NCI-H2107 treated with DMSO at 0.1 percent for 48 hours (cell line): ENCODE results near the gene CEP350.
"Not testable (repeated sequence)": the region's sequence is repeated elsewhere in the genome, so short reads cannot be mapped to it uniquely, and the experiment has no call there.

Experiments
- DNase-seq: peaks from one replicate; lab custom pipeline; 2025; ENCODE audit not compliant: unreplicated experiment; lab: John Stamatoyannopoulos, UW

The CEP350 gene

DNA sequence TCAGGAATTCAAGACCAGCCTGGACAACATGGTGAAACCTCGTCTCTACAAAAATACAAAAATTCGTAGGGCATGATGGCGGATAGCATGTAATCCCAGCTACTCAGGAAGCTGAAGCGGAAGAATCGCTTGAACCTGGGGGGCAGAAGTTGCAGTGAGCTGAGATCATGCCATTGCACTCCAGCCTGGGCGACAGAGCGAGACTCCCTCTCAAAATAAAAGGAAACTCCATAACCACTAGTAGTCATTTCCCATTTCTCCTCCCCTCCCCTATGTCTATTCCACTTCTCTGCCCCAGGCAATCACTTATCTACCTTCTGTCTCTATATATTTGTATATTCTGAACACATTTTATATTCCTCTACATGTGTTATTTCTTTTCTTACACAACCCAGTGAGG, 4.0 kb upstream of the CEP350 start:
- no peak for DNase-seq

DNA sequence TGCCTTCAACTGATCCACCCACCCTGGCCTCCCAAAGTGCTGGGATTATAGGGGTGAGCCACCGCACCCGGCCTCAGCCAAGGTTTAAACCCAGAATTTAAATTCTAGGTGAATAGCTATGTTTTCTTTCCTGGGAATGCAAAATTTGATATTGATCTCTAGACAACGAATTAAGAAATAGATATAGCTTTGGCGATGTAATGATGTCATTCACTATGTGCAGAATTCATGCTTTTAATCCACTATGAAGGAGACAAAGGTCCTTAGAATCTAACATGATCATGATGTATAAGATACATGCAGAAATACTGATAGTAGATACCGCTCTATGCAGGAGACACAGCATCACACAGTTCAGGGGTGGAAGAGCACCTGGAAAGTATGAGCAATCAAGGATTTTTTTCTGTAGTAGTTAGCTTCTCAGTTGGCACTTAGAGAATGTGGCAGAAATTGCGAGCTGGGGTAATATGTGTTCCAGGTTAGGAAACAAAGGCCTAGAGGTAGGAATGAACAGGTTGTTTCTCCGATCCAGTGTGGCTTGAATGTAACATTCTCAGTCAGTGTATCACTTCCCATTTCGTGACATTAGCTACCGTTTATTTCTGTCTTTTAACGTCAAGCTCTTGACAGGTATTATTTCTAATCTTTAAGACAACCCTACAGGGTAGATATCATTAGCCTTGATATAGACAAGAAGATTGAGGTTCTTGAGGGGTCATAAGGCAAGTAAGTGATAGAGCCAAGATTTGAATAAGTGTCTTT, 3.0 kb upstream of the CEP350 start:
- no peak for DNase-seq

DNA sequence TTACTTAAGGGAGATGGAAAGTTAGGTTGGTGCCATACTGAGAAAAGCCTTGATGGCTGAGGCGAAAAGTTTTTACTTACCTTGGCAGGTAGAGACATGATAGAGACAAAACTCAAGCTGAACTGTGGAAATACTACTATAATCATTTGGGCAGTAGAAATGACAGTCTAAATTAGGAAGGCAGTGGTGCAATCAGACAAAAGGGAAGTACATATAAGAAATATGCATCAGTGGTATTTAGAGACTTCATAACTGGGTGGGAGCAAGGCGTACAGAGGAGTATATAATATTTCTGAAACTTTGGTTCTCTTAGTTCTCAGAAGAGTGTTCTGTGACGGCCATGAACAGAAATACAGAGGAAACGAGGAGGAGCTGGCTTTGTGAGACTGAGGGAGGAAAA, 2.4 kb upstream of the CEP350 start:
- DNase-seq, result no peak

DNA sequence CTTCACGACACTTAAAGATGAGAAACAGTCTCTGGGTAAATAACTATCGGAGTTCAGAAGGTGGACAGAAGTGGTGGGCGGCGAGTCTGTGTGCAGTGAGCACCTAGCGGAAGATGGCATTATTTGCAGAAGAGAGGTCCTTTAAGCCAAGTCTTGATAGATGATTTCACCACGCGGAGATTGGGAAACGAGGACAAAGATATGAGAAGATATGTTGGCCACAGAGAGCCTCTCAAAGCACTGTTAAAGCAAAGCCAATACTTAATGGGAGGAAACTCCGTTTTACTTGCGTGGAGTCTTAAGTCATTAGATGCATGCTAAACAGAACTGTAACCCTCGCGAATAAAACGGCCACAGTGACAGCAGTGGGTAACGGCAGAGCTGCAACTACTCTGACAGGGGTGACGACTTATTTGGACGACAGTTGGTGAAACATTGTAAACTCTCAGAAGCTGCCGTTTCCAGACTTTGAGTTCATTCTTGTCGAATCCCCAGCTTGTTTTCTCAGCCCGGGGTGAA, 577 bp upstream of the CEP350 start:
- peak; percentile 83 for DNase-seq

DNA sequence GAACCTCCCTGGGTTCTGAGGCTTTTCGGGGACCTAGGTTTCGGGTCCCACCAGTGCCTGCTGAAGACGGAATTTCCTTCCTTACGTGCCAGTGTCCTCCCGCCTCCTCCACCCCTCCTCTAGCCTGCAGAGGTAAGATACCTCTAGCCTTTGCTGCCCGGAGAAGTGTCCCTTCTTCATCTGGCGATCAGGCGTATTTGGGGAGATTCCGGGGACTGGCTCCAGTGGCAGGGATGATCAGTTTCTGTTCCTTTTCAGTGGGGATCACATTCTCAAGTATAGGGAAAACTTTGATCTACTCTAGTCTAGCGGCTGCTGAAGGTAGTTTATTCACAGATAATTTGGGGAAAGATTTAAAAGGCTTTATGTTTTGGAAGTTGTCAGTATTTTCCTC, 674 bp downstream of the CEP350 start:
- DNase-seq, result no peak

DNA sequence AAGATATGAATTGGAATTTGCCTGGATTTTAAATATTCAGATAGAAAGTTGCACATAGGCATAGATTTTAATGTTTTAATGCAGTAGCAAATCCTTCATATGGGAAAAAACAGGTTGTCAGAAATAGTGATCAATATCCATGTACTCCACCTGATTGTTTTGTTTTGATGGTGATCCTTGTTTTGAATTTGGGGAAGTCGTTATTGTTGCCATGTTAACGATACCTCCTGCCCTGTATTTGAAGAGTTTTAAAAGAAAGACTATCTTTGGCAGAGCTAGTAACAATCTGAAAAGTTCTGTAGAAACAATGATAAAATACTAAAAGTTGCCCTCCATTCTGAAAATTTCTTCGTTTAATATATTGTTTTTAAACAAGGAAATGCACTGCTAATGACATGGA, 1.1 kb downstream of the CEP350 start:
- DNase-seq, result no peak

DNA sequence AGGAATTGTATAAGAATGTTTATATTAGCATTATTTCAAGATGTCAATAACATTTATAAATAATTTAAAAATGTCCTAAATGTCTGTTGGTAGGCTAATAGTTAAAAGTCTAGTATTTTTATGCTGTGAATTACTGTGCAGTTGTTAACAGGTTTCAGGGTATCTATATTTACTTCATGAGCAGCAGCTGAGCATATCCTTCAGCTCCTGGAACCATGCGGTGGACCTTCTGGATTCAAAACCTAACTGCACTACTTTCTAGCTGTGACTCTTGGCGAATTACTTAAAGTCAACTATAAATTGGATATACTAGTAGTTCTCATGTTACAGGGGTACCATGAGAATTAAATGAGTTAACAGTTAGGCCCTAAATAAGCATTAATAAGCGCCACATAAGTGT, 3.7 kb downstream of the CEP350 start:
- no peak for DNase-seq

DNA sequence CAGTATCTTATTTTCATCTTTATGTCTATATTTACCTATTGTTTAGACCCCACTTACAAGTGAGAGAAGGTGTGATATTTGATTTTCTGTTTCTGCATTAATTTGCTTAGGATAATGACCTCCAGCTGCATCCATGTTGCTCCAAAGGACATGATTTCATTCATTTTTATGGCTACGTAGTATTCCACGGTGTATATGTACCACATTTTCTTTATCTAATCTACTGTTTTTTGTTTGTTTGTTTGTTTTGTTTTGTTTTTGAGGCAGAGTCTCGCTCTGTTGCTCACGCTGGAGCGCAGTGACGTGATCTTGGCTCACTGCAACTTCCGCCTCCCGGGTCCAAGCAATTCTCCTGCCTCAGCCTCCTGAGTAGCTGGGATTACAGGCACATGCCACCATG, 7.6 kb downstream of the CEP350 start:
- DNase-seq, result not testable (repeated sequence)

DNA sequence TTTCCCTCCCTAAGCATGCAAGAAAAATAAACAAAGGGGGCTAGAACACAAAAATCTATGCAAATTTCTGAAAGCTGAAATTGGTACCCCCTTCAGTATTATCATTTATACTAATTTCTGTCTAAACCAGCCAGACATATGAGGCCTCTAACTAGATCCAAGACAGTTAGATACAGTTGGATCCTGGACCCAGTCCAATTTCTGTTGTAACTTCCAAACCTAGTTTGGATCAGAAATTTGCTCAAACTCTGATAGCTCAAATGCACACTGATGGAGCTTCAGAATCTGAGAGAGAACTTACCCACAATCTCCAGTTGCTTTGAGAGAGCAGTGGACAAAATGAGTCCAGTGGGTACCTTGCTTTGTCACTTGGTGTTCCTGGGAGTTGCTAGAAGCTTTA, 11.9 kb downstream of the CEP350 start:
- no peak for DNase-seq

DNA sequence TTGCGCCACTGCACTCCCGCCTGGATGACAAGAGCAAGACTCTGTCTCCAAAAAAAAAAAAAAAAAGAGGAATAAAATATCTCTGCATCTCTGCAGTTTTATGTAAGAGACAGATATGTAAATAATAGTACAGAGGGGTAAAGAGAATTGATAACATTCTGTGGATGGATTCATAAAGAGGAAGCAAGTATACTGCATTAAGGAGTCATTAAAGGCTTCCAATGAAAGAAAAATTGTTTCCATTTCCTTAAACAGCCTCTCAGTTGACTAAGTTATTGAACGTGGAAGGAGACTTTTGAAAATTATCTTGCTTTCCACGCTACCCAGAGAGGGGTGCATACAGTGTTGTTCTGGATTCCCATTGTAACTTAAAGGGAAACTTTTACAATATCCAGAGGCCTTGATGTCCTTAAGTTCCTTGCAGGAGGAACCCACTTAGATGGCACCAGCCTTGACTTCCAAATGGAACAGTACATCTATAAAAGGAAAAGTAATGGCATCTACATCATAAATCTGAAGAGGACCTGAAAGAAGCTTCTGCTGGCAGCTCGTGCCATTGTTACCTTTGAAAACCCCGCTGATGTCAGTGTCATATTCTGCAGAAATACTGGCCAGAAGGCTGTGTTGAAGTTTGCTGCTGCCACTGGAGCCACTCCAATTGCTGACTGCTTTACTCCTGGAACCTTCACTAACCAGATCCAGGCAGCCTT, 13.8 kb downstream of the CEP350 start:
- no peak for DNase-seq

DNA sequence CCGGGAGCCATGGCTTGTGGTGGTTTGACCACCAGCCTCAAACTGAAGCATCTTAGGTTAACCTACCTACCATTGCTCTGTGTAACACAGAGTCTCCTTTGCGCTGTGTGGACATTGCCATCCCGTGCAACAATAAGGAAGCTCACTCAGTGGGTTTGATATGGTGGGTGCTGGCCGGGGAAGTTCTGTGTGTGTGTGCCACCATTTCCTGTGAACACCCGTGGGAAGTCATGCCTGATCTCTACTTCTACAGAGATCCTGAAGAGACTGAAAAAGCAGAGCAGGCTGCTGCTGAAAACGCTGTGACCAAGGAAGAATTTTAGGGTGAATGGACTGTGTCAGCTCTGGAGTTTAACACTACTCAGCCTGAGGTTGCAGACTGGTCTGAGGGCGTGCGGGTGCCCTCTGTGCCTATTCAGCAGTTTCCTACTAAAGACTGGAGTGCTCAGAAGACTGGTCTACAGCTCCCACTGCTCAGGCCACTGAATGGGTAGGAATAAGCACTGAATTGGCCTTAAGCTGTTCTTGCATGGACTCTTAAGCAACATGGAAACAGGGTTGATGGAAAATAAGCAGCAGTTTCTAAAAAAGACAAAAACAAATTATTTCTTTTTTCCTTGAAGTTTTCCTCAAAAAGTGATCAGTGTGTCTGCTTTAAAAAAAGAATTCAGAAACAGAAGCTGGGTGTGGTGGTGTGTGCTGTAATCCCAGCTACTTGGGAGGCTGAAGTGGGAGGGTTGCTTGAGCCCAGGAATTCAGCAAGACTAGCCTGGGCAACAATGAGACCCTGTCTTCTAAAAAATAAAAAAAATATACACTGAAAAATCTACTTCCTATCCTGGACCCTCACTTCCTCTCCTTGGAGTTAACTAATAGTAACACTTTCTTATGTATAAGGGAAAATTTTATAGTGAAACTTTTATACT, 14.6 kb downstream of the CEP350 start:
- DNase-seq, result no peak

DNA sequence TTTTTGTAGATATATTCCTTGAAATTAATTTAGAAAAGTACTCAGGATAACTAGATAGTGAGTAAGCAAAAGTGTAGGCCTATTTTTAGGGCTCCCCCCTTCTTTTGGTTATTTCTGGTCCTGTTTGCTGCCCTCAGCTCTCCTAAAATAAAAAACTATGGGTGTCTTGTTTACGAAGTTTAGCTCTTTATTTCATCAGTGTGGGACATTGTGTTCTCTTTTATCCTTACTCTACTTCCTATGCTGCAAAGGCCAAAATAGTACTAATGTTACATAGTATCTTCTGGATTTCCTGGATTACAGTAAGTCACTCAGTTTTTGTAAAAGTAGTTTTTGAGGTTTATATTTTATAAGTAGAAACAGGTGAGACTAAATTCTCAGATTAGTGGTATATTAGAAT, 15.4 kb downstream of the CEP350 start:
- DNase-seq, result no peak

DNA sequence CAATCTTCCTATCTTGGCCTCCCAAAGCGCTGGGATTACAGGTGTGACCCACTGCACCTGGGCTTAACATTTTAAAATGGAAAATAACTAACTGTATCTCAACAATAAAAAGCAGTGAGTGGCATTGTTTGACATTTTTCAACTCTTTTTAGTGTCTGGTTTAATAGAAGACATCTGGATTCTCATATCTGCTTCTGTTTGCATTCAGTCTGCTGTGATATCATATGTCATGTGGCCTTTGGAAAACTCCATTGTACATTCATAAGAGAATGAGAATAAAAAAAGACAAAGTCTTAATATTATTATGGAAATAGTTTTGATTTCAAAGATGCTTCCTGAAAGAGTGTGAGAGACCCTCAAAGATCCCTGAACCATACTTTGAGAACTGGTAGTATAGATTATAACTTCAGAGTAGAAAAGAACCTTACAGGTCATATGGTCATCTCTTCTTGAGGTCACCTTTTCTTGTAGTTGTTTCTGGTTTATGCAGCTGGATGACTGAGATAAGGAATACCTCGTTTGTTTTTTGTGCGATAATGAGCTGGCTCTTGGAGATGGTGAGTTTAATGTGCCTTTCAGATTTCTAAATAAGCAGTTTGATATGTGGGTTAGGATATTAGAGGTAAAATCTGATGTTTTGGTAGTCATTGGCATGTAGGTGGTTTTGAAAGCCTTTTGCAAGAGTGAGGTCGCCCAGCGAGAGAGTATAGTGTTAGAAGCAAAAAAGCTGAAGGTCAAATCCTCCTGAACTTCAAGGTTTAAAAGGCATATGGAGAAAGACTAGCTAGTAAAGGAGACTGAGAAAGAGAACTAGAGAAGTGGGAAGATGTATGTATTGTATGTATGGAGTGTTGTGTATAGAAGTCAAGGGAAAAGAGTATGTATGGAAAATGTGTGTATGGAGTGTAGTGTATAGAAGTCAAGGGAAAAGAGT, 17.2 kb downstream of the CEP350 start:
- no peak for DNase-seq

DNA sequence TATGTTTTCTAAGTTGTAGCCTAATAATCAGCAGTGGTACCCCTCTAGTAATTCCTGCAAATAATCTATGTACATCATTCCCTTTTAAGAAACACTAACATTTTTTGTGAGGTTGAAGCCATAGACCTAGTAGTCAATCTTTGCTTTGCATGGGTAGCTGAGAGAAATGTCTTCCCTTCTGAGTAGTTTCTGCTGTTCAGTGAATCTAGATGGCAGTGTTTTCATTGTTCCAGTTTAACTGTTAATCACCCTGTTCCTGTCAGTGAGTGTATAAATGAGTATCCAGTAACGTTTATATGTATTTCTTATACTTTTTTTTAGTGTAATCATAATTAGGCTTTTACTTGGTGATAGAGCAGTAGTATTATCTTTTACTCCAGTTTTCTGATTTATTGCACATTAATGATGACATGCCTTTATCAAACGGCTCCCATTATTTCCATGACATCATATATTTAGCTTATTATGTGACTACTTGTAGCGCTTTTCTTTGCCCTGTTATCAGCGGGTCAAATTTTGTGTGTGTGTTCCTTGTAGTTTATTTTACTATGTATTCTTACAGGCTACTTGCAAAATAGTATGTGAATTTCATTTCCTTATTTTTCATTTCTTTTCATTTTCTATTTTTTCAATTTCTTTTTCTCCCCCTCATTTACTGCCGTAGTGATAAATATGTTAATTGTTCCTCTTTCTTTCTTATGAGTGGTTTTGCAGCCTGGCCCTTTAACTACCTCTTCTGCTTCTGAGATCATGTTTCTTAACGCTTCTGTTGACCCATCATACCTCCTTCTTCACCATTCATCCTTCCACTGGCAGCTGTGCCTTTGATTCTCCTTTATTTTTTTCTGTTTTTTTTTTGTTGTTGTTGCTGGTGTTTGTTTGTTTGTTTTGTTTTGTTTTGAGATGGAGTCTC, 18.8 kb downstream of the CEP350 start:
- DNase-seq, result peak; percentile 32

DNA sequence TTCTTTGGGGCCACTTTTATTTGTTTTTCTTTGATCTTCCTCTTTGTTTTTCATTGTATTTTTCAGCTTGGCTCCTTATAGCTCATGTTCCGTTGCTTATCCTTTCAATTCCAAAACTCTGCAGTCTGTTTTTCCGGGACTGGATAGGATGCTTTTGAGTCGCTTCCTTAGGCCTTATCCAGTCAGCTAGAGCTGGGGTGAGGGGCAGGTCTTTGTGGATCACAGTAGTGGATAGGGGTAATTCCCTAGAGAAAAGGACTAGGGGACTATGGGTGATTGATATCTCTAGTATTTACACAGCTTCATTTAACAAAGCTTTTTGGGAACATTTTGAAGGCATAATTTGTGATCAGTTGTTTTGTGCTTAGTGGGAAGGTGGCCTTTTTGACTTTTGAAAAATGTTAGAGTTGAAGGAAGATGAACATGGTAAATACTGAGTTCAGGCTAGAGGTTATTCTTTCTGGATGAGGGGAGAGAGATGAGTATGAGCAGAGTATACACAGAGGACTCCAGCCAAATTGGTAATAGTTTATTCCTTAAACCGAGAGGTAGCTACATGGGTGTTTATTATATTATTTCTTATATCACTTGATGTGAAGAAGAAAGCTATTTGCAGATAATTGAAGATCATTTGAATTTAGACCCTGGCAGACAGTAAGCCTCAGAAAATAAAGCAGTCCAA, 22.5 kb downstream of the CEP350 start:
- DNase-seq, result no peak

DNA sequence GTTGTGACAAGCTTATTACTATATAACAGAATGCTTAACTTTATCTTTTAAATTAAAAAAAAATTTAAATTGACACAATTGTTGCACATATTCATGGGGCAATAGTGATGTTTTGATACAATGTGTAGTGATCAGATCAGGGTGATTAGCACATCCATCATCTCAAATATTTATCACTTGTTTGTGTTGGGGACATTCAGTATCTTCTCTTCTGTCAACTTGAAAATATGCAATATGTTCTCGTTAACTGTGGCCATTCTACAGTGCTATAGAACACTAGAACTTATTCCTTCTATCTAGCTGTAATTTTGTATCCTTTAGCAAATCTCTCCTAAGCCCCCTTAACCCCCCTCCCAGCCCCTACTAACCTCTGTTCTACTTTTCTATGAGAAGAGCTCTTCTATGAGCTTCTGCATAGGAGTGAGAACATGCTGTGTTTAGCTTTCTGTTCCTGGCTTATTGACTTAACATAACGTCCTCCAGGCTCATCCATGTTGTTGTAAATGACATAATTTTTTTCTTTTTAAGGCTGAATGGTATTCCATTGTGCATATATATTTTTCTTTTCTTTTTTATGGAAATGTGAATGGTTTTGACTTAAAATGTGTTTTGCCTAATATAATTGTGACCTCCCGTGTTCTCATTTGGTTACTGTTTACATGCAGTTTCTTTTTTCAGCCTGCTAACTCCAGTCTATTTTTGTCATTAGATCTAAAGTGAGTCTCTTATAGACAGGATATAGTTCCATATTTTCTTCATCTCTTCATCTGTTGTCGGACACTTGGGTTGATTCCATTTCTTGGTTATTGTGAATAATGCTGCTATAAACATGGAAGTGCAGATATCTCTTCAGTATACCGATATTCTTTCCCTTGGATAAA, 23.8 kb downstream of the CEP350 start:
- no peak for DNase-seq

DNA sequence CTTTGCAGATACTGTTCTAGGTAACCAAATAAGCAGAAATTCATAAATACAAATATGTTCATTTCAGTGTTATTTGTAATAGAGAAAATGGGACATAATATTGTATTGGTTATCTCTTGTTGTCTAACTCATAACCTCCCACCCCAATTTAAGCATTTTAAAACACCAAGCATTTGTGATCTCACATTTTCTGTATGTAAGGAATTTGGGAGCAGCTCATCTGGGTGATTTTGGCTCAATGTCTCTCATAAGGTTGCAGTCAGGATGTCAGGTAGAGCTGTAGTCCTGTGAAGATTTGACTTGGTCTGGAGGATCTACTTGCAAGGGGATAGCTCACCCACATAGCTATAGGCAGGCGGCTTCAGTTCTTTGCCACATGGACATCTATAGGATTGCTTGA, 29.5 kb downstream of the CEP350 start:
- no peak for DNase-seq

DNA sequence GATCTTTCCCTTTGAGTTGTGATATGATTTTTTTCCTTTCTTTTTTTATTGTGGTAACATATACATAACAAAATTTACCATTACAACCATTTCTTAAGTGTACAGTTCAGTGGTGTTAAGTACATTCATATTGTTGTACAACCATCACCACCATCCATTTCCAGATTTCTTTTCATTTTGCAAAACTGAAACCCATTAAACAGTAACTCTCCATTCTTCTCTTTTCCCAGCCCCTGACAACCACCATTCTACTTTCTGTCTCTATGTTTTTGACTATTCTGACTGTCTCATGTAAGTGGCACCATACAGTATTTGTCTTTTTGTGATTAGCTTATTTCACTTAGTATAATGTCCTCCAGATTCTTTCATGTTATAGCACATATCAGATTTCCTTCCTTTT, 30.3 kb downstream of the CEP350 start:
- no peak for DNase-seq
